HCT116 (cell line): Measurements from ENCODE around the gene PYCR2. TPM values are rescaled to one million over a fixed set of nuclear protein-coding genes. Genes with fewer than 3 reads are reported as not detected.

Source experiments
- ATAC-seq: fragments of 200-7000 bp; cut with Tn5 transposase; 2 replicates; pipeline ENCODE4 v1.9.1; 2020; ENCODE audit warnings: mild to moderate bottlenecking, moderate library complexity
- BruUV-seq: library from RNA; stranded (reverse); fragments of 400-500 nt; replicated peaks from 2 replicates; lab custom pipeline; 2021; lab: Mats Ljungman, UMichigan
- CTCF ChIA-PET: fragments of 300-600 bp; sonication (Branson Sonifier 250); formaldehyde crosslinking; loops from one replicate; lab custom pipeline; 2021; ENCODE audit warnings: antibody characterized with exemption; lab: Charles Lee
- POLR2A ChIA-PET: fragments of 300-600, 350-600 bp; sonication (Branson Sonifier 250); formaldehyde crosslinking; loops from one replicate; lab custom pipeline; 2021; ENCODE audit warnings: antibody characterized with exemption; lab: Charles Lee
- RAD21 ChIA-PET, 2 experiments: fragments of 300-600 bp; sonication (Branson Sonifier 250); formaldehyde crosslinking; loops; one replicate each; lab custom pipeline; 2023; ENCODE audit warnings: low total read pairs in 2 of 2; ENCODE audit not compliant: uncharacterized antibody in 2 of 2, unreplicated experiment in 2 of 2, low non-redundant PET in 1 of 2; lab: Charles Lee
- DNase-seq: peaks from one replicate; pipeline ENCODE4 v3.0.0-alpha.2; 2010; ENCODE audit warnings: low read depth, low spot score
- H2AFZ ChIP-seq: fragments of 200-600 bp; shearing (Covaris generic), sonication (generic); 2 replicates; pipeline ENCODE4 v1.6.1; 2017; ENCODE audit warnings: low read depth, mixed run types, mixed read lengths, antibody characterized with exemption, low read length; ENCODE audit not compliant: poor library complexity, severe bottlenecking
- H3K27ac ChIP-seq: 2 replicates; pipeline ENCODE4 v1.5.1; 2012; ENCODE audit warnings: low read depth, low read length
- H3K27me3 ChIP-seq: fragments of 200-600 bp; sonication (generic); 2 replicates; pipeline ENCODE4 v1.6.1; 2016; ENCODE audit warnings: mixed run types, low read length, mixed read lengths; ENCODE audit not compliant: insufficient read depth
- H3K36me3 ChIP-seq, 2 experiments: fragments of 200-500 bp in 1 of 2; fragments of 200-600 bp in 1 of 2; sonication (Bioruptor generic) in 1 of 2; sonication (generic) in 1 of 2; 2 replicates each; pipeline versions ENCODE4 v1.5.1 to v1.6.1; 2014 to 2016; ENCODE audit warnings: low read length in 2 of 2, inconsistent platforms in 1 of 2, mixed read lengths in 1 of 2, mixed run types in 1 of 2; ENCODE audit not compliant: insufficient read depth in 2 of 2, control insufficient read depth in 1 of 2
- H3K4me1 ChIP-seq, 2 experiments: fragments of 200-600 bp in 1 of 2; sonication (generic) in 1 of 2; 2 replicates each; pipeline versions ENCODE4 v1.5.1 to v1.6.1; 2012 to 2017; ENCODE audit warnings: low read length in 2 of 2, inconsistent platforms in 1 of 2, mild to moderate bottlenecking in 1 of 2, mixed read lengths in 1 of 2, mixed run types in 1 of 2, moderate library complexity in 1 of 2; ENCODE audit not compliant: insufficient read depth in 2 of 2, control insufficient read depth in 1 of 2
- H3K4me2 ChIP-seq: fragments of 200-600 bp; sonication (generic); 2 replicates; pipeline ENCODE4 v1.6.1; 2017; ENCODE audit warnings: mixed run types, low read length, mixed read lengths
- H3K4me3 ChIP-seq, 2 experiments: fragments of 200-600 bp in 1 of 2; sonication (generic) in 1 of 2; replicated peaks in 1 of 2; 2 replicates each; pipeline ENCODE4 v1.5.1; 2011 to 2016; ENCODE audit warnings: low read length in 2 of 2, control low read depth in 1 of 2, low read depth in 1 of 2, mild to moderate bottlenecking in 1 of 2, mixed read lengths in 1 of 2, mixed run types in 1 of 2
- H3K79me2 ChIP-seq: fragments of 200-600 bp; sonication (generic); 2 replicates; pipeline ENCODE4 v1.6.1; 2017; ENCODE audit warnings: mild to moderate bottlenecking, mixed run types, low read length, moderate library complexity, mixed read lengths; ENCODE audit not compliant: insufficient read depth
- H3K9ac ChIP-seq: fragments of 200-600 bp; sonication (generic); 2 replicates; pipeline ENCODE4 v1.6.1; 2016; ENCODE audit warnings: low read length, mixed read lengths
- H3K9me2 ChIP-seq: fragments of 200-600 bp; sonication (generic), shearing (Covaris generic); 2 replicates; pipeline ENCODE4 v1.6.1; 2017; ENCODE audit warnings: mixed run types, mild to moderate bottlenecking, moderate library complexity; ENCODE audit not compliant: insufficient read depth
- H3K9me3 ChIP-seq, 2 experiments: fragments of 200-500 bp in 1 of 2; fragments of 200-600 bp in 1 of 2; sonication (Bioruptor generic) in 1 of 2; sonication (generic) in 1 of 2; 2 replicates each; pipeline ENCODE4 v1.6.1; 2014 to 2017; ENCODE audit warnings: low read length in 2 of 2, mixed read lengths in 2 of 2, inconsistent platforms in 1 of 2, low read depth in 1 of 2, mild to moderate bottlenecking in 1 of 2, mixed run types in 1 of 2, moderate library complexity in 1 of 2; ENCODE audit not compliant: control insufficient read depth in 1 of 2, insufficient read depth in 1 of 2
- H4K20me1 ChIP-seq: fragments of 200-600 bp; sonication (generic), shearing (Covaris generic); 2 replicates; pipeline ENCODE4 v1.6.1; 2017; ENCODE audit warnings: mixed run types, mild to moderate bottlenecking, moderate library complexity; ENCODE audit not compliant: insufficient read depth
- ATF3 ChIP-seq: IDR thresholded peaks from 2 replicates; pipeline ENCODE4 v1.6.1; 2012
- CBX3 ChIP-seq: IDR thresholded peaks from 2 replicates; pipeline ENCODE4 v1.6.1; 2012; ENCODE audit warnings: low read depth
- CTCF ChIP-seq, 3 experiments: fragments of 200-600 bp in 1 of 3; sonication (generic) in 1 of 3; IDR thresholded peaks in 2 of 3; conservative IDR thresholded peaks in 1 of 3; 2 replicates each; pipeline ENCODE4 v1.5.1; 2012 to 2017; ENCODE audit warnings: low read depth in 2 of 3, low read length in 2 of 3, antibody characterized with exemption in 1 of 3, borderline replicate concordance in 1 of 3, control low read depth in 1 of 3, mild to moderate bottlenecking in 1 of 3, mixed read lengths in 1 of 3, mixed run types in 1 of 3, moderate library complexity in 1 of 3; ENCODE audit not compliant: insufficient read depth in 1 of 3
- EZH2phosphoT487 ChIP-seq: fragments of 200-600 bp; IDR thresholded peaks from 2 replicates; pipeline ENCODE4 v1.6.1; 2018; ENCODE audit warnings: antibody characterized with exemption, borderline replicate concordance
- FOSL1 ChIP-seq: IDR thresholded peaks from 2 replicates; pipeline ENCODE4 v1.6.1; 2012; ENCODE audit warnings: low read depth
- POLR2A ChIP-seq: IDR thresholded peaks from 2 replicates; pipeline ENCODE4 v1.7.0; 2011; ENCODE audit warnings: borderline replicate concordance; ENCODE audit not compliant: insufficient read depth, insufficient read length; ENCODE audit errors: extremely low read depth
- RAD21 ChIP-seq: IDR thresholded peaks from 2 replicates; pipeline ENCODE4 v1.6.1; 2012; ENCODE audit warnings: low read depth, mild to moderate bottlenecking
- SIN3A ChIP-seq: IDR thresholded peaks from 2 replicates; pipeline ENCODE4 v1.6.1; 2012; ENCODE audit warnings: low read depth
- SP1 ChIP-seq: IDR thresholded peaks from 2 replicates; pipeline ENCODE4 v1.6.1; 2012; ENCODE audit warnings: low read depth
- SRF ChIP-seq: IDR thresholded peaks from 2 replicates; pipeline ENCODE4 v1.6.1; 2012; ENCODE audit warnings: low read depth
- ZFX ChIP-seq: fragments of 450-650 bp; IDR thresholded peaks from 2 replicates; pipeline ENCODE4 v1.6.1; 2017
- intact Hi-C: fragments of 100-400 bp; cut with micrococcal nuclease; formaldehyde crosslinking; loops from 2 replicates; pipeline ENCODE4 v1.10.0; 2022
- total RNA-seq: library from RNA; stranded (reverse); gene quantifications from one replicate; pipeline ENCODE4 v1.2.1, GENCODE V29; 2021; ENCODE audit not compliant: unreplicated experiment

The PYCR2 gene
- total RNA-seq, 1 experiment from 2014 or later, result 107 TPM

- no peak for TF ChIP-seq FOSL1
- TF ChIP-seq EZH2phosphoT487, result no peak
- TF ChIP-seq POLR2A, result no peak
- TF ChIP-seq SIN3A, result no peak
- no peak for TF ChIP-seq SRF
- no peak for TF ChIP-seq RAD21
- TF ChIP-seq ZFX, result no peak
- TF ChIP-seq ATF3, result no peak
- ChIA-PET RAD21 (no interaction called here), CTCF (no interaction called here), POLR2A (no interaction called here)
- DNase-seq (no peak), ATAC-seq (no peak)
- Histone ChIP-seq H3K4me3 (no peak overlapping the region), H3K9me3 (no peaks in the 10 kb centered on the region), H4K20me1 (no peaks in the 10 kb centered on the region), H3K36me3 (no peaks in the 10 kb centered on the region), H3K4me1 (peaks cover 0 to 11% of the 10 kb centered on the region in 2 experiments; a peak in 3 of 4 replicates), H3K4me2 (no peak overlapping the region), H3K79me2 (no peaks in the 10 kb centered on the region), H3K27ac (no peak overlapping the region), H2AFZ (no peak overlapping the region), H3K27me3 (no peaks in the 10 kb centered on the region), H3K9ac (no peak overlapping the region), H3K9me2 (no peaks in the 10 kb centered on the region)
- no TSS peak for BruUV-seq
- intact Hi-C loops, result no loop called here
These were observed 16.7 kb downstream of the PYCR2 start for GRCh38 chr1:225907341-225907740.

GRCh38 chr1:225906467-225906866, 17.6 kb downstream of the PYCR2 start:
- Histone ChIP-seq H3K79me2 (no peaks in the 10 kb centered on the region), H3K9me2 (no peaks in the 10 kb centered on the region), H3K4me2 (no peak overlapping the region), H3K27me3 (no peaks in the 10 kb centered on the region), H2AFZ (no peak overlapping the region), H3K4me3 (no peak overlapping the region), H3K9ac (no peak overlapping the region), H3K9me3 (no peaks in the 10 kb centered on the region), H3K4me1 (peaks cover 0 to 8% of the 10 kb centered on the region in 2 experiments; a peak in 3 of 4 replicates), H3K36me3 (no peaks in the 10 kb centered on the region), H4K20me1 (no peaks in the 10 kb centered on the region), H3K27ac (no peak overlapping the region)
- ATAC-seq (no peak), DNase-seq (no peak)
- CTCF ChIA-PET, result no interaction called here
- BruUV-seq, result no TSS peak
- no peak for TF ChIP-seq SP1
- no peak for TF ChIP-seq CTCF (IDR thresholded peaks at IDR 0.05 in 2 of 3, conservative IDR thresholded peaks at IDR 0.05 in 1 of 3; ENCODE audit: borderline replicate concordance in 1 of 3, insufficient read depth in 1 of 3, low read depth in 2 of 3, low read length in 2 of 3)
- TF ChIP-seq CBX3, result no peak
- TF ChIP-seq RAD21, result no peak
- POLR2A ChIA-PET, result no interaction called here
- intact Hi-C loops, result no loop called here
- RAD21 ChIA-PET, result no interaction called here
